Stimulated activated naive CD8-positive, alpha-beta T cell treated with anti-CD3 and anti-CD28 coated beads, Interleukin-15, Interleukin-2, amounts not matched to agents 100 ng/mL and 50 ng/mL, for 24 hours (primary cell): ENCODE results near the gene RPRD1B.
A peak's percentile ranks its signal among the peaks of the same experiment; 100 is the strongest.

ENCODE experiments used
- H3K27ac Mint-ChIP-seq: one replicate; pipeline ENCODE4 v1.8.0; 2021; ENCODE audit warnings: mild to moderate bottlenecking, mixed read lengths
- H3K27me3 Mint-ChIP-seq: one replicate; pipeline ENCODE4 v1.8.0; 2021; ENCODE audit warnings: mixed read lengths
- H3K36me3 Mint-ChIP-seq: one replicate; pipeline ENCODE4 v1.8.0; 2021; ENCODE audit warnings: low read depth, mixed read lengths
- H3K4me1 Mint-ChIP-seq: one replicate; pipeline ENCODE4 v1.8.0; 2021; ENCODE audit warnings: low read depth, mixed read lengths
- H3K4me3 Mint-ChIP-seq: one replicate; pipeline ENCODE4 v1.8.0; 2021; ENCODE audit warnings: mild to moderate bottlenecking, mixed read lengths
- H3K9me3 Mint-ChIP-seq: one replicate; pipeline ENCODE4 v1.8.0; 2021; ENCODE audit warnings: mixed read lengths

The RPRD1B gene

DNA sequence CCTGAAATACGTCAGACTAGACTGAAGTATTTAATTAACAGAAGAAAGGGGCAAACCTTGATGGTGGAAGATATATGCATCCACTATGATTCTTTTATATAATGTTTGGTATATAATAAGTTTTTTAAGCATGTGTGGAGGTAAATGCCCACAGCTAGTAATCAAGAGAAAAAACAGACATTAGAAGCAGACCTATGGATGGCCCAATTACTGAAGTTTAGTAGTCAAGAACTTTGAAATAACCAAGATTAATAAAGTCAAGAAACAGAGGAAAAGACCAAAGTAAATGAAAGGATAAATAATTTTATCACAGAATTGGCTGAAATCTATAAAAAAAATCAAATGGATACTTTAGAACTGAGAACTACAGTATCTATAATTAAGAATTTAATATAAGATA is 15.6 kb upstream of the RPRD1B start:
- peaks cover 5% of the 10 kb centered on the region for H3K9me3 Mint-ChIP-seq
- H3K27me3 Mint-ChIP-seq, result no peaks in the 10 kb centered on the region
- H3K27ac Mint-ChIP-seq, result no peak overlapping the region
- no peak overlapping the region for H3K4me3 Mint-ChIP-seq
- H3K36me3 Mint-ChIP-seq, result peaks cover 75% of the 10 kb centered on the region
- peaks cover 21% of the 10 kb centered on the region for H3K4me1 Mint-ChIP-seq

DNA sequence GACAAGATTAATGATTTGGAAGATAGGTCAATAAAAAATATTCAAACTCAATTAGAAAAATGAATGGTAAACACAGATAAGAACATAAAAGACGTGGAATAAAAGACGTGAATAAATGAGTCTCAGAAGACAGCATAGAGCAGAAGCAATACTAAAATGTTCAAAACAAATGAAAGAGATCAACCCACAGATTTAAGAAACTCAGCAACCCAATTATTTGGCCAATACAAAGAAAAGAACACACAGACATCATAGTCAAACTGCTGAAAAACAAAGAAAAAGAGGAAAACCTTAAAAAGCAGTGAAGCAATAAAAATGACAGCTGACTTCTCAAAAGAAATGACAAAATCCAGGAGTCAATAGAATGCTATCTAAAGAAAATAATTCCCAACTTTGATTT is 15.2 kb upstream of the RPRD1B start:
- Mint-ChIP-seq H3K36me3 (peaks cover 71% of the 10 kb centered on the region), H3K27me3 (no peaks in the 10 kb centered on the region), H3K4me1 (peaks cover 21% of the 10 kb centered on the region), H3K27ac (no peak overlapping the region), H3K9me3 (peaks cover 5% of the 10 kb centered on the region), H3K4me3 (no peak overlapping the region)

DNA sequence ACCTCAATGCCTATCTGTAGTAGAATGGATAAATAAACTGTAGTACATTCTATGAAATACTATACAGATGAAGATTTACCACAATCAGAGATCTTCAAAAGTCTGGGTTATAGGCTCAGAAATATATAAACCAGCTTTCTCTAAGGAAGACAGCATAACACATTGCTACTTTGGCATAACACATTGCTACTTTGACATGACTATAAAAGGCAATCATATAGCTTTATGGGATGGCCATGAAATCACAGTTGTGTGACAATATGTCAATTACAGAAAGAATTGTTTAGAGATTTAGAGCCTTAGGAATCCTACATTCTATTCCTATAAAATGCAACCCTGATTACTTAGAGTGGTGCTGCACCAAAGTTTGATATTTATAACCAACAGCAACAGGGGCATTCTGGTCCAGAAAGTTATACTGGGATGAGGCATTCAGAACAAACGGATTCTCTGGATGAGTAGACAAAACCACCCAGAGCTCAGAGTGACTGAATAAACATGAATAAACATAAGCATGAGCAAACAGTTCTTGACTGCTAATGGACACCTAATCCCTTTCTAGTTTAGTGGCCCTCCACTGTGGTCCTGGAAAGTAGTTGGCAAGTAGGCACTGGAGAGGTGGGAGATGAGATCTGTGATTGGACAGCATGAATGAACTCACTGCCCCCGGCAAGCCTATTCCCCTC is 12.3 kb upstream of the RPRD1B start:
- Mint-ChIP-seq H3K27me3 (no peaks in the 10 kb centered on the region), H3K36me3 (peaks cover 62% of the 10 kb centered on the region), H3K4me3 (no peak overlapping the region), H3K9me3 (peaks cover 5% of the 10 kb centered on the region), H3K4me1 (peaks cover 36% of the 10 kb centered on the region), H3K27ac (no peak overlapping the region)

DNA sequence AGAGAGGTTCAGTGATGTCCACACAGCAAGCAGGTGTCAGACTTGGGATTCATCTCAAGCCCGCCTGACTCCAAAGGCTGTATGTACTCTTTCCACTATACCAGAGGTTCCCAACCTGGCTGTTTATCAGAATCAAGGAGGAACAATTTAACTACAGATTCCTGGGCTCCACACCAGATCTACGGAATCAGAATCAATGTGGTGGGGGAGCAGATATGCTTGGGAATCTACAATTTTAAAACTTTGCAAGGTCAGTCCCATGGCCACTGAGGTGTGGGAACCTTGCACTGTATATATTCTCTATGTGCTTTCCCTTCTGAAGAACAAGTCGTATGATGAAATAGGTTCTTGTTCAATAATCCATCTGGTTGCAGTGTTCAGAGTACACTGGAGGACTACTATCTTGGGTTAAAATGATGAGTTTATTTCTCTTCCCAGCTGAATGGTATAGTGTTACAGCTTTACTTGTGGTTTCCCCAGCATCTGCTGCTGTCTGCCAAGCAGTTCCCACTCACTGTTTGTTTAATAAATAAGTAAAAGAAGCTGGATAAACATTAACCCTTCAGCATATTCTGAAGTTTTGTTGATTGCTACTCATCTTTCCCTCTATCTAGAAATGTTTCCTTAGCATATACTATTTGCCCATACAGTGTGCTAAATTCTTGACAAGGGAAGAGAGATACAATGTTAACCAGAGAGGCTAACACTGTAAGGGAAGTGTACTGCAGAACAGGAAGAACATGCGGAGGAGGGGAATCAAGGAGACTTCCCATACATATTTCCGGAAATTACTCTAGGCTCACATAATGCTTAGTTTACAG is 10.2 kb upstream of the RPRD1B start:
- Mint-ChIP-seq H3K36me3 (peaks cover 55% of the 10 kb centered on the region), H3K4me1 (peaks cover 46% of the 10 kb centered on the region), H3K27me3 (no peaks in the 10 kb centered on the region), H3K4me3 (no peak overlapping the region), H3K9me3 (peaks cover 2% of the 10 kb centered on the region), H3K27ac (no peak overlapping the region)

DNA sequence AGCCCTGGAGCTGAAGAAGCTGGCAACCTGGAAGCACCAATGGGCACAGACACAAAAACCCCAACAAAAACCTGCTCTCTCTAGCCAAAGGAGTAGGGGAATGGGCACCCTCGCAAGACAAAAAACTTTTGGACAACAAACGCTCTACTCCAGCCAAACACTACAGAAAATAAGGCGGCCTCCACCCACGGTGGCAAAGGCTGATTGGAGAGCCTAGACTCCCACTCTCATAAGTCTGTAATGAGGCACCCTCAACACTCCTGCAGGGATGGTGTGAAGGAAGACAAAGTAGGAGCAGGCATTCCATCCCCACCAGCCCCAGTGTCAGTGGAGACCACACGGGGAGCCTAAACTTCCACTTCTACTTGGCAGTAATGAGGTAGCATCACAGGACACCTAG is 9.1 kb upstream of the RPRD1B start:
- peaks cover 51% of the 10 kb centered on the region for H3K36me3 Mint-ChIP-seq
- no peak overlapping the region for H3K4me3 Mint-ChIP-seq
- peaks cover 58% of the 10 kb centered on the region for H3K4me1 Mint-ChIP-seq
- H3K27me3 Mint-ChIP-seq, result no peaks in the 10 kb centered on the region
- no peaks in the 10 kb centered on the region for H3K9me3 Mint-ChIP-seq
- no peak overlapping the region for H3K27ac Mint-ChIP-seq

DNA sequence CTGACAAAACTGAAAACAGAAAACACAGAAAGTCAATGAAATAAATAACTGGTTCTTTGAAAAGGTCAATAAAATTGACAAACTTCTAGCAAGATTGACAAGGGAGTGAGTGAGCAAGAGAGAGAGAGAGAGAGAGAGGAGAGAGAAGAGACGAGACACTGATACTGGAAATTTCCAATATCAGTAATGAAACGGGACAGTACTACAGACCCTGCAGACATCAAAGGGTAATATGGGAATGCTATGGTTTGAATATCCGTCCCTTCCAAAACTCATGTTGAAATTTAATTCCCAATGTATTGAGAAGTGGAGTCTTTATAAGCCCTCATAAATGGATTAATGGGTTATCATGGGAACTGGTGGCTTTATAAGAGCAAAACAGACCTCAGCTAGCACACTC is 4.1 kb upstream of the RPRD1B start:
- no peak overlapping the region for H3K4me3 Mint-ChIP-seq

DNA sequence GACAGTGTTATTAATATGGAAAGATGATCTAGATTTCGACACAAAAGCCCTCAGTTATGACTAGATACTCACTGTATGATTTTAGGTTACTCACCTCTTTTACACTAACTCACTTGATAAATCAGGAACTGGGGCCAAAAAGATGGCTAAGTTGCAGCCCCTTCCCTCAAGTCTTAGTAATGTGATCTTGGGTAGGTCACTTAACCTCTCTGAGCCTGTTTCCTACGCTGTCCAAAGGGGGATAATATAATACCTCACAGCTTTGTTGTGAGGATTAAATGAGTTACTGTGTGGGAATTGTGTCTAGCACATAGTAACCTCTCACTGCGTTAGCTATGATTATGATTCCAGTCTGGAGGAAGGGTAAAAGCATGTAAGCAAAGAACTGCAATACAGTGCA is 1.6 kb upstream of the RPRD1B start:
- Mint-ChIP-seq H3K36me3 (peaks cover 53% of the 10 kb centered on the region), H3K27me3 (no peaks in the 10 kb centered on the region), H3K4me1 (peaks cover 68% of the 10 kb centered on the region), H3K9me3 (no peaks in the 10 kb centered on the region), H3K4me3 (peak overlapping the region; percentile 93), H3K27ac (peak overlapping the region; percentile 36)

More for the DNA sequence above, 4.1 kb upstream of the RPRD1B start:
- no peak overlapping the region for H3K27ac Mint-ChIP-seq
- H3K36me3 Mint-ChIP-seq, result peaks cover 56% of the 10 kb centered on the region
- no peaks in the 10 kb centered on the region for H3K9me3 Mint-ChIP-seq
- no peaks in the 10 kb centered on the region for H3K27me3 Mint-ChIP-seq
- H3K4me1 Mint-ChIP-seq, result peaks cover 56% of the 10 kb centered on the region

DNA sequence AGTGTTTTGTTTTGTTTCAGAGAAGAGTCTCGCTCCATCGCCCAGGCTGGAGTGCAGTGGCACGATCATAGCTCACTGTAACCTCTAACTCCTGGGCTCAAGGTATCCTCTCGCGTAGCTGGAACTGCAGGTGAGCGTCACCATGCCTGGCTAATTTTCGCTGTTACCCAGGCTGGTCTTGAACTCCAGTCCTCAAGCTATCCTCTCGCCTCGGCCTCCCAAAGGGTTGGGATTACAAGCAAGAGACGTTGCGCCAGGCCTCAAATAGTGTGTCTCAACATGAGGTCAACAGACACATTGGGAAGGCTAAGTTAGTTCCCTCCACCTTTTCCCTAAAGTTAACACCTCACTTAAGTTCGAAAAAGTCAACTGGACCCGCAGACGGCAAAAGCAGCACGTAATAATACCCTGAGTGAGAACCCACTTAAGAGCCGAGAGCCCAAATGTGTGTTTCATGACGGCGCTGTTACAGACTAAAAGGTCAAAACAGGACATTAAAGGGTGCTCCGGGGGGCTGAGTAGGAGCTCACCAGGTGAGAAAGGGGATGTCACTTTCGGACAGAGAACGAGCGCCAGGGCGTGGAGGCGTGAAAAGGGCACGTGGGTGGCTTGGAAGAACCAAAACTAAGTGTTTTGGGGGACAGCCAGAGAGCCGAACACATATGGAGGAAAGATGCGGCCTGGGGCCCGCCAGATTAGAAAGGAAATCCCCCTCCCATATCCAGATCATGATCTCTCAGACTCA is 789 bp upstream of the RPRD1B start:
- Mint-ChIP-seq H3K4me3 (peak overlapping the region; percentile 93), H3K4me1 (peaks cover 74% of the 10 kb centered on the region), H3K27me3 (no peaks in the 10 kb centered on the region), H3K9me3 (no peaks in the 10 kb centered on the region), H3K36me3 (peaks cover 58% of the 10 kb centered on the region), H3K27ac (peak overlapping the region; percentile 98)

DNA sequence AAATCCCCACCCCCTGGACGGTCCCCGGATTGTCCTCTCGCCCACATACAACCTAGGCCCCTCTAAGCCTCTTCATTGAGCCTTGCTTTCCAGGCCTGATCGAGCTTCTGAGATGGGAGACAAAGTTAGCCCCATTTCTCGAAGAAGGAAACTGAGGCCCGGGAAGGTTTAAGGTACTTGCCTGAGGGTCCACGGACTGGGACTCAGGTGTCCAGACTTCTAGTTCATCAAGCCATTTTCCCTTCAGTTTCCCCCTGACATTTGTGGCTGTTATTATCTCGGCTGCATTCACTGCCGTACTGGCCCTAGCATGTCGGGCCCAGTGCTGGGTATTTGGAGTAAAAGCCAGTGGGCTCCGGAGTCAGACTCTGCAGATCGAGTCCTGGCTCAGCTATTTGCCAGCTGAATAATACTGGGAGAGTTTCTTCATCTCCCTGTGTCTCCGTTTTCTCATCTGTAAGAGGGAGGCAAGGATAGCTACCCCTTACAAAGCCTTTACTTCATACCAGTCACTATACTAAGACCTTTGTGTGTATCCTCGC is 633 bp downstream of the RPRD1B start:
- Mint-ChIP-seq H3K4me3 (peak overlapping the region; percentile 93), H3K27ac (peak overlapping the region; percentile 98), H3K27me3 (no peaks in the 10 kb centered on the region), H3K4me1 (peaks cover 64% of the 10 kb centered on the region), H3K36me3 (peaks cover 48% of the 10 kb centered on the region), H3K9me3 (no peaks in the 10 kb centered on the region)

DNA sequence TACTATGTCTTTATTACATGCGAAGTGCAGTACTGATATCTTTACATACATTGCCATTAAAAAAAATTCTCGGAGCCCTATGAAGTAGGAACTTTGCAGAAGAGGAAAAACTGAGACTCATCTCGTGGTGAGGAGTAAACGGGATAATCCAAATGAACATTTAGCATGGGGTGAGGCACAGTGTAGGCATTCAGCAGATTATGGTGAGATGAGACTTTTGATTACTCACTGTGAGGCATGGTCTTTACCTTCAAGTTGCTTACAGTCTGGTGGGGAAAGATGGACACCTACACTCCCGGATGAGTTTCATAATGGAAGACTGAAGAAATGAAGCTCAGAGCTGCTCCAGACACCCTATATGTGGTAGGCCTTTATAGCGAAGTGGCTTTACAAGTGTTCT is 1.4 kb downstream of the RPRD1B start:
- Mint-ChIP-seq H3K27ac (peak overlapping the region; percentile 98), H3K4me3 (peak overlapping the region; percentile 93), H3K36me3 (peaks cover 40% of the 10 kb centered on the region), H3K9me3 (no peaks in the 10 kb centered on the region), H3K4me1 (peaks cover 56% of the 10 kb centered on the region), H3K27me3 (no peaks in the 10 kb centered on the region)

DNA sequence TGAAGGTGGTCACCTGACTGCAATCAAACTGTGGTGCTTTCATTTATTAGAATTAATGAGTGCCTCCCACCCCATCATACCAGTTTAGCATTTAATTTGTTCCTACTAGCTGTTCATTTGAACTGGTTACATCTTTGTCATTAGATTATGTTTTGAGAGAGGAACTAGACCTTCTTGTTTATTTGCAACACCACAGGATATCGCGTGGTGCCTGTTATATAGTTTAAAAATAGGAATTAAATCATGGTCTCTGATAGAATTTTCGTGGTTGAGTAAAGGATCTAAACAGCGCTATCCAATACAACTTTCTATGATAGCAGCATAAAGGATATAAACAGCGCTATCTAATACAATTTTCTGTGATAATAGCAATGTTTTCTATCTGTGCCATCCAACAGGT is 2.8 kb downstream of the RPRD1B start:
- Mint-ChIP-seq H3K9me3 (no peaks in the 10 kb centered on the region), H3K27ac (no peak overlapping the region), H3K4me1 (peaks cover 45% of the 10 kb centered on the region)

DNA sequence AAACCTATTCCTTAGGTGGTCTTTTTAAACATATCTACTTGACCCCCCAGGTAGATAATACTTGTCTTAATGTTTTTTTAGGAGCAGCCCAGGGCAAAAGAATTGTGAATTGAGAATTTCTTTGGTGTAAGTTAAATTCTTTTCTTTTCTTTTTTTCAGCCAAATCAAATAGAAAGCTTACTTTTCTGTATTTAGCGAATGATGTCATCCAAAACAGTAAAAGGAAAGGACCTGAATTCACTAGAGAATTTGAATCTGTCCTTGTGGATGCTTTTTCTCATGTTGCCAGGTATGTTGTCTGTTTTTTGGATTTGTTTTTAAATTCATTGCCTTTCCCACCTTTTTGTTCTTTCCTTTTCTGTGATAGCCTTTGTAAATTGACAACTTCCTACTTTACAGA is 6.7 kb downstream of the RPRD1B start:
- Mint-ChIP-seq H3K9me3 (no peaks in the 10 kb centered on the region), H3K36me3 (peaks cover 60% of the 10 kb centered on the region), H3K27me3 (no peaks in the 10 kb centered on the region), H3K27ac (no peak overlapping the region), H3K4me1 (peaks cover 50% of the 10 kb centered on the region), H3K4me3 (no peak overlapping the region)

More for the DNA sequence above, 2.8 kb downstream of the RPRD1B start:
- no peaks in the 10 kb centered on the region for H3K27me3 Mint-ChIP-seq
- H3K36me3 Mint-ChIP-seq, result peaks cover 42% of the 10 kb centered on the region
- H3K4me3 Mint-ChIP-seq, result peak overlapping the region; percentile 49

DNA sequence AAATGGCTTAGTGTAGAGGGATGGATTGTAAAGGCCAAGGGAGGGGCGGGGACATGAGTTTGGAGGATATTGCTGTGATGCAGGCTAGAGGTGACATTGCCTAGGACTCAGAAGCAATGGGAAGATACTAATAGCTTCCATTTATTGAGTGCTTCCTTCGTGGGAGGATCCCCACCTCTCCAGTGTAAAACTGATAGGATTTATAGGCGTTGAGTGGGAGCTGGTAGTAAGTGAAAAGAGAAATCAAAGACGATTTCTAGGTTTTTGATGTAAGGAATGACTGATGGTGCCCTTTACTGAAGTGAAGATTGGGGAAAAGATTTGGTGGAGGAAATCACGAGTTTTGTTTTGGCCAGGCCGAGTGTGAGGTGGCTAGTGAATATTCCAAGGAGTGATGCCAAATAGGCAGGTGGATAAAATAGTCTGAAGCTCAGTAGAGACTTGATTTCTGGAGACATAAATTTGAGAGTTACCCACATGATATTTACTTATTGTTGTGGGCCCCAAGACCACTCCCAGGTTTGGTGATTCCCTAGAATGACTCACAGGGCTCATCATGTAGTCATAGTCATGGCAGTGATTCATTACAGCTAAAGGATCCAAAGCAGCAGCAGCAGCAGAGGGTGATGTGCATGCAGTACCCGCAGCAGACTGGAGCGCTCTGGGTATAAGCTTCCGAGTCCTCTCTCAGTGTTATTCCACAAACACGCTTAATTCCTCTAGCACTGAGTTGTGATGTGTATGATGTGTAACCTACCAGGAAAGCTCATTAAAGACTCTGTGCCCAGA is 10.2 kb downstream of the RPRD1B start:
- Mint-ChIP-seq H3K36me3 (peaks cover 64% of the 10 kb centered on the region), H3K27ac (peak overlapping the region; percentile 32), H3K4me1 (peaks cover 43% of the 10 kb centered on the region)

DNA sequence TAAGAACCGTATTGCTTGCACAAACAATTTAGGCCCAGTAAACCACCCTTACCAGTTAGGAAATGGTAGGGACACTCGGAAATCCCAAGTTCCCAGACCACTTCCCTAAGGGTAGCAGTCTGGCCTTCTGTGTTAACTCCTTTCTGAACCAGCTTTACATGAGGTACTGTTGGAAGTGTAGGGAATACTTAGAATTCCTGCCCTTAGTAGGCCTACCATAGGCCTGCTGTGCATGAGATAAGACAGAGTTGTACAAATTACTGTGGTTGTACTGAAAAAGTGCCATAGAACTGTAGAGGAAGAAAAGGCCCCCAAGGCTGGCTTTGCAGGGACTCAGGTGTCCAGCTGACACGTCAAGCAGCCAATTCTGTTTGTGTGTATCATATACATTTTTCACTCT is 11.1 kb downstream of the RPRD1B start:
- Mint-ChIP-seq H3K27me3 (no peaks in the 10 kb centered on the region), H3K36me3 (peaks cover 67% of the 10 kb centered on the region), H3K4me1 (peaks cover 46% of the 10 kb centered on the region), H3K4me3 (no peak overlapping the region), H3K9me3 (no peaks in the 10 kb centered on the region), H3K27ac (no peak overlapping the region)

More for the DNA sequence above, 10.2 kb downstream of the RPRD1B start:
- no peak overlapping the region for H3K4me3 Mint-ChIP-seq
- H3K27me3 Mint-ChIP-seq, result no peaks in the 10 kb centered on the region
- no peaks in the 10 kb centered on the region for H3K9me3 Mint-ChIP-seq
